Subcutaneous adipose tissue (tissue), 4 donors: ENCODE results near the gene LRMDA. TPM values are rescaled to one million over a fixed set of nuclear protein-coding genes. Genes with fewer than 3 reads are reported as not detected.

Source experiments
- total RNA-seq, 4 donors: library from RNA; depleted of rRNA; stranded (reverse); fragments of >200 nt; gene quantifications; one replicate each; pipeline ENCODE4 v1.1.0, GENCODE V29; 2016
- TF ChIP-seq, protein P1 (sequence below): fragments of 450-650 bp; IDR thresholded peaks from one replicate; pipeline ENCODE4 v1.5.1; 2016; ENCODE audit warnings: low read depth, mild to moderate bottlenecking, control low read depth, antibody characterized with exemption, moderate library complexity

Gene LRMDA
- total RNA-seq, 4 donors from 2014 or later = 17.4 to 92.1 (median 22.8) TPM

DNA sequence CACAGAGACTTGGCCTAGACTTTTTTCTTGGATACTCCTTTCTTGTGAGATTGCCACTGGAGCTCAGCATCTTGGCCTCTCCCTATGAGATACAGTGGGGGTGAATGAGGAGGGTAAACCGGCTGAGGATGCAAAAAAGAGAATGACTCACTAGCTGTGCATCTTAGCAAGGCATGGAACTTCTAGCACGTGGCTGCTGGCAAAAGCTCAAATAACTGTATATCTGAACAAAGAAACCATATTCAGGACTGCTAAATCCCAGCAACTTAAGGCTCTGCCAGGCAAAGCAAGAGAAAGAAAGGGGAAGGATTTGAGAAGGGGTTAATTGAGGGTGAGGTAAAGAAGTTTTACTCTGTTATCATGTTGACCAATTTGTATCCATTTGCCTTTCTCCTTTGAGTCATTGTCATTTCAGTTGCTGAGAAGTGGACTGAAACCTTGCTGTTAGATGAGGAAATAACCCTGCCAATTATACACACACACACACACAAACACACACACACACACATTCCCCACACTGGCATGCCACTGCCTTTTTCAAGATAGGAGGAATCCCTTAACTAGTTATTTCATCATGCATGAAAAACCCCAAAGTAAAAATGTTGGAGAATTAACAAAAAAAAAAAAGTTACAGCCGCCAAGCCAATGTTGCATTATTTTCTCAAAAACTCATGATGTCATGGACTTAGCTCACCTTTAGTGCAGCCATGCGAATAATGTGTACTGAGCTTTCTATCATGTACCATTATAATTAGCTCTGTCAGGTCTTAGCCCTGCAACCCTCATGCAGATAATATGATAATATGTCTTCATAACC is 997.3 kb downstream of the LRMDA start:
- TF ChIP-seq, protein P1, sequence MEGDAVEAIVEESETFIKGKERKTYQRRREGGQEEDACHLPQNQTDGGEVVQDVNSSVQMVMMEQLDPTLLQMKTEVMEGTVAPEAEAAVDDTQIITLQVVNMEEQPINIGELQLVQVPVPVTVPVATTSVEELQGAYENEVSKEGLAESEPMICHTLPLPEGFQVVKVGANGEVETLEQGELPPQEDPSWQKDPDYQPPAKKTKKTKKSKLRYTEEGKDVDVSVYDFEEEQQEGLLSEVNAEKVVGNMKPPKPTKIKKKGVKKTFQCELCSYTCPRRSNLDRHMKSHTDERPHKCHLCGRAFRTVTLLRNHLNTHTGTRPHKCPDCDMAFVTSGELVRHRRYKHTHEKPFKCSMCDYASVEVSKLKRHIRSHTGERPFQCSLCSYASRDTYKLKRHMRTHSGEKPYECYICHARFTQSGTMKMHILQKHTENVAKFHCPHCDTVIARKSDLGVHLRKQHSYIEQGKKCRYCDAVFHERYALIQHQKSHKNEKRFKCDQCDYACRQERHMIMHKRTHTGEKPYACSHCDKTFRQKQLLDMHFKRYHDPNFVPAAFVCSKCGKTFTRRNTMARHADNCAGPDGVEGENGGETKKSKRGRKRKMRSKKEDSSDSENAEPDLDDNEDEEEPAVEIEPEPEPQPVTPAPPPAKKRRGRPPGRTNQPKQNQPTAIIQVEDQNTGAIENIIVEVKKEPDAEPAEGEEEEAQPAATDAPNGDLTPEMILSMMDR = no peak

DNA sequence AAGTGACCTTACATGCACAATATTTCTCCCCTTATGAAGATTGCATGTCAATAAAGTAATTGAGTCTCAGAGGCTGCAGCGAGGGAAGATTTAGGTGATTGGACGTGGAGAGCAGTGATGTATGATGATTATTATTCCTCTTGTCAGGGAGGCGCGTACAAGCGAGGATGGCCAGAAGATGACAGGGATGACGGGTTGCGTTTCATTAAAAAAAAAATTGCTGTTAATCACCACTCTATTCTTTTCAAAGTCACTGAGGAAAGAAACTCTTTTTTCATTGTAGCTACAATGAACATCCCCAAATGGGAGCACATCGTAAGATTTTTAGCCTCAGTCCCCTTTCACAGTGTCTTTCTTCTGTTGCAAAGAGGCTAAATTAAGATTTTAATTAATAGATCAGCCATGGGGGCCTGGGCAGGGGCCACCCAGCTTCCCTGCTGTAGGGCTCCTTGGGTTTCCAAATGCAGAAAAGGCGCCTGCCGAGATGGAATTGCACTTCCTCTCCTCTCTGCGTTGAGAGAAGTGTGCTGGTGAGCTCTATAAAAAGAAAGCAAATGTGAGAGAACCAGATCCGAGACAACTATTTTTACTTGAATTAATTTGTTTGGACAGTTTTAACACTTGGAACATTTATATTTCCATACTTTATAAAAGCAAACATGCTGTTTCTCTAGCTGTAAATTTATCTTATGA is 998.1 kb downstream of the LRMDA start:
- TF ChIP-seq, protein P1 = no peak

DNA sequence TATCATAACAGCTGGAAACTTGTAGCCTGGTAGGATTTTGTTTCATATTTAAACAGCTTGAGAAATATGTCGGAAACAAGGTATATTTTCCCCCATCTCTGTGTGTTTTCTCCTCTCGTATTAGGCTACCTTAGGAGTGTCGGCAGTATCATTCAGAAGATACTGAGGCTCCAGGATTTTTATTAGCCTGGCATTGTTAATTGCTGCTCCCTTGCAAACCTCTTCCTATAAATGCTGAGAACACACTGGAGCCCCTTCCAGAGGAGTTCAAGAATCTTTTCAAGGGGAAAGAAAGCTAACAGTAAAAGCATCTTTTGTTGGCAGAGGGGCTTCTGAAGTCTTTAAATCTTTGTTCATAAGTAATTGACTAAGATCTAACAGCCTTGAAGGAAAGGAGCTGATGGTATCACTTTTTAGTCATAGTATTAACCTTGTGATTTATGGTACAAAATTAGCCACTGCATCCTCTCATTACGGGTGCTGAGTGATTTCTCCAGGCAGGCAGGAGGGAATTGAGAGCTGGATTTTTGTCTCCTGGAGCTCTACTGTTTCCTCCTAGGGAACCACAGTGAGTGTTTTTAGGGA is 998.7 kb downstream of the LRMDA start:
- TF ChIP-seq, protein P1 = no peak

DNA sequence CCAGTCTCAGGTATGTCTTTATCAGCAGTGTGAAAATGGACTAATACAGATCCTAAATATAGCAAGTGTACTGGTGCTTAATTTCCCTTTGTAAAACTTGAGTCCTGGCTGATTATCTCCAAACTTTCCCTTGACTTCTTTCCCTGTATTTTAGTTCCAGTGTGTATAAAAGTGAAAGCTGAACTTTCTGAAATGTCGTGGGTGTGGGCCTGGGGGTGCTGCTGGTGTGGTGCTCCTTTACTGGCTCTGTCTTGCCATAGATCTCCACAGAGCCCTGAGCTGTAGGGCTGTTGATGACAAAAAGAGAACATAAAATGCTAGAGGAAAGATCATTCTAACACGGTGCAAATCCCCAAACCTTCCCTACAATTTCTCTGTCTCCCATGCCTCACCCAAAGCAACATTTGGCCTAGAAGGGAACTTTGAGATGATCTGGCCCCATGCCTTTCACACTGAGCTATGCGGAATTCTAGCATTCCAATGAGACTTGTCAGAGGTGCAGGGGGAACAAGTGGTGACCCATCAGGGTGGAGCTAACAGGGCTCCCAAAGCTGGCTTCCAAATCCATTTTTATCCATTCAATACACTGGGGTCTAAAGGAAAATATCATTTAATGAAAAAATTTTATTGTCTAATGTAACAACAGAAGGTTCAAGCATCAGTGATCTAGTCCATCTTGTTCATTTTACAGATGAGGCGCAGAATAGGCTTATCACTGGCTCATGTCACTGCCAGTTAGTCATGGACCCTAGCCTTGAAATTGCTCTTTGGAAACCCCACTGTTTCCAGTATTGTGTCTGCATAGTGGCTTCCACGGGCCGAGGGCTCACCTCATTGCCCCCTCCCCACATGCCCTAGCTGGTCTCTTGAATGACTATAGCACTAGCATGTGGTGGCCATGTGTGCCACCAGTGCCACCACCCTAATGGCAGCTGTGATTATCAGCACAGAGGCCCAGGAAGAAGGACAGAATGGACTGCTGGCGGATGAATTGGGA is 1000.9 kb downstream of the LRMDA start:
- TF ChIP-seq, protein P1 = no peak

DNA sequence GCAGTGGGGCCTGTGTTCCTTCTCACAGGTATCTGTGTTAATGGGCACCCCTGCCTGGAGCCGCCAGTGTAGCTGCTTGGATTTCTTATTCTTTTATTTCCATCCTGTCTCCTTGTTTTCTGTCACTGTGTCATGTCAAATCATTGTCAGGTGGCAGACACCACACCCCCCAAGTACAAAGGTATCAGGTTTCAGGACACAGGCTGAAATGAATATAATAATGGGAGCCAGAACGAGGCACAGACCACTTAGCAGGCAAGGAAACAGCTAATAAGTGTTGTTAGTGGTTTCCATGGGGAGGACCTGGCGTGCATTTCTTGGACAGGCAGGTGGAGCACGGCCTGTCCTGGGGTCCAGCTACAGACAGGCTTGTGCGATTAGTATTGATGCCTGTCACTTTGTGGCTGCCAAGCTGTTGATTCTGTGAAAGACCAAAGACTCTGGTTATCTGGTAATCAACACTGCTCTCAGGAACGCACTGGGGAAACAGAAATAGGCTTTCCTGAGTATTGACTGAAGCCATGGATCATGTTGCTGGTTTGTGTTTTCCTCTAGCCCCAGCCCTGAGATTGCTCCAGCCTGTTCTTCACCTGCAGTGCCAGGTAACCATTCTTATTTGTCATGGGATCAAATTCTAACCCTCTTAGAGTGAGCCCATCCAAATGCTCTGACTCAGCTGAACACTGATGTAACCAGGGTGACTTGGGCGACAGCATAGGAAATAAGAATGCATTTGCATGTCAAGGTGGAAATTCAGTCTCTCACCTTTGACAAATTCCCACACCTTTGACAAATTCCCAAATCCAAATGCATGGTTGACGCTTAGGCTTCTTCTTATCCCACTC is 1002.0 kb downstream of the LRMDA start:
- TF ChIP-seq, protein P1 = no peak

DNA sequence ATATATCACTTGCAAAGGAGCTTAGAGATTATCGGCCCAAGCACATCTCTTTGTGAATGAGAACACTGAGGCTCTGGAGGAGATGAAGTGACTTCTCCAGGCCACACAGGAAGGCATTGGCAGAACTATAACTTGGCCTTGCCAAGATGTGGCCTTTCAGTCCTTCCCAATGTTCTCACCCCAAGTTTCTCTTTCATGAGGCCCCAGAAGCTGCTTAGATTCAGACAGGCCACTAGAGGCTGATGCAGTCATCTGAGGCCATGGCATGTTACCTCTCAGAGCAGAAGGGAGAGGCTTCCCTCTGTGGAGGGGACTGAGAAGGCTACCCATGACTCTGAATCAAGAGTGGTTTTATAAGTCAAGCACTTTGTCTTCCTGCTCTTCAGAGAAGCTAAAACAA is 1003.7 kb downstream of the LRMDA start:
- TF ChIP-seq, protein P1 = no peak
